OCI-LY3 (cell line): ENCODE measurements around the gene ANKRD27.

ENCODE experiments used
- EZH2phosphoT487 ChIP-seq: fragments of 200-600 bp; shearing (Covaris generic); IDR thresholded peaks from 2 replicates; pipeline ENCODE4 v1.6.1; 2018; ENCODE audit warnings: antibody characterized with exemption, mixed run types, low read depth
- TF ChIP-seq, protein P1 (sequence below): fragments of 200-600, 300-600 bp; sonication (generic); IDR thresholded peaks from 2 replicates; pipeline ENCODE4 v1.5.1; 2014; ENCODE audit warnings: antibody characterized with exemption, low read length, low read depth

- TF ChIP-seq, protein P1, sequence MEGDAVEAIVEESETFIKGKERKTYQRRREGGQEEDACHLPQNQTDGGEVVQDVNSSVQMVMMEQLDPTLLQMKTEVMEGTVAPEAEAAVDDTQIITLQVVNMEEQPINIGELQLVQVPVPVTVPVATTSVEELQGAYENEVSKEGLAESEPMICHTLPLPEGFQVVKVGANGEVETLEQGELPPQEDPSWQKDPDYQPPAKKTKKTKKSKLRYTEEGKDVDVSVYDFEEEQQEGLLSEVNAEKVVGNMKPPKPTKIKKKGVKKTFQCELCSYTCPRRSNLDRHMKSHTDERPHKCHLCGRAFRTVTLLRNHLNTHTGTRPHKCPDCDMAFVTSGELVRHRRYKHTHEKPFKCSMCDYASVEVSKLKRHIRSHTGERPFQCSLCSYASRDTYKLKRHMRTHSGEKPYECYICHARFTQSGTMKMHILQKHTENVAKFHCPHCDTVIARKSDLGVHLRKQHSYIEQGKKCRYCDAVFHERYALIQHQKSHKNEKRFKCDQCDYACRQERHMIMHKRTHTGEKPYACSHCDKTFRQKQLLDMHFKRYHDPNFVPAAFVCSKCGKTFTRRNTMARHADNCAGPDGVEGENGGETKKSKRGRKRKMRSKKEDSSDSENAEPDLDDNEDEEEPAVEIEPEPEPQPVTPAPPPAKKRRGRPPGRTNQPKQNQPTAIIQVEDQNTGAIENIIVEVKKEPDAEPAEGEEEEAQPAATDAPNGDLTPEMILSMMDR: no peak
- no peak for TF ChIP-seq EZH2phosphoT487
Measured at GRCh38 chr19:32563761-32564160, 111.2 kb downstream of the ANKRD27 start.
